SKM-1 treated with dmso at 0.1 percent for 144 hours (cell line): ENCODE results near the gene TEAD4.

ENCODE experiments used
- DNase-seq: peaks from one replicate; lab custom pipeline; 2025; ENCODE audit not compliant: unreplicated experiment; lab: John Stamatoyannopoulos, UW

Gene TEAD4

DNA sequence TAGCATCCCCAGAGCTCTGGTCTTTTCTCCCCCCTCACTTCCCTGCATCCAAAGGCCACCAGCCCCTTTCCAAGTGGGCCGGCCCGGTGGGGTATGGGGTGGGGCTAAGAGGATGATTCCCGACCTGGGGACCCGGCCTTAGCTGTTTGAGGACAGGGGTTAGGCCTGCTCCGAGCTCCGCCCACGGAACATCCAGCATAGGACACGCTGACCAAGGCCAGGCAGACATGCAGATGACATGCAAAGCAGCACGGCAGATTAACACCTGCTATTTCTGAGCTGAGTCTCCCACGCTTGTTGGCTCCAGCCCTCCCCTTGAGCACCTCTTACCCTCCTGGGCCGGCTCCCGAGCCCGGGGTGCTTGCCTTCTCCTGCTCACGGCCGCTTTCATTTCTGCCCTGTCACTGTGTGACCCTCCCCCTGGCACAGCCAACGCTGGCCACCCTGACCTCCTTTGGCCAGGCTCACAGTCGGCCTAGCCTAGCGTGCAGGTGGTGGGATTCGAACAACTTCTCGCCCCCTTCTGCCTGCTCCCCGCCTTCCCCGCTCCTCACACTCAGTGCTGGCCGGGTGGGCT lies 40.2 kb downstream of the TEAD4 start:
- DNase-seq, result no peak

DNA sequence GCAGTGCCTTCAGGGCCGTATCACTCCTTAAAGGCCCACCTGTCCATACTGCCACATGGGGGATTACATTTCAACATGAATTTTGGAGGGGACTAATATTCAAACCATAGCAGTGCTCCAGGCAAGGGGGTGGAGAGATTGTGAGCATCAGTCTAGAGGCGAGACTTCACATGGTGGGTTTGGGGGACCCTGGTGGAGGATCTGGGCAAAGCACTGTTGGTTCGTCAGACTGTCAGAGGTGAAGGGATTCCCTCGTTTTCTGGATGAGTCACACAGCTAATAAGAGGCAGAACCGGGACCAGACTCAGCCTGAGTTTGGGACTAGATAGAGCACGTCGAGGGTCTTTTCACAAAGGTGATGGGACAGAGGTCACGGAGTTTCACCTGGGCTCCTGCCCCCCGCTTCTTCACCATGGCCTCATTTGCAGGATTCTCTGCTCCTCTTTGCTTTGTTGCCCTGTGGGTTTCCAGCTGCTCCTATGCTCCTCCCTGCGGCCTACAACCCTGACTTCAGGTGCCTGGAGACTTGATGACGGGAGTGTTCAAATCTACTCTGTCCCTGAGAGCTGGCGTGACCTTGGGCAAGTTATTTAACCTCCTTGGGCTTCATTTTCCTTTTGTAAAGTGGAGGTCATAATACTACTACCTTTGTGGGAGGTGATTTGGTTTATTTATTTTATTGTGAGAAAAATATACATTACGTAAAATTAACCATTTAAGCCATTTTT lies 41.5 kb downstream of the TEAD4 start:
- no peak for DNase-seq

DNA sequence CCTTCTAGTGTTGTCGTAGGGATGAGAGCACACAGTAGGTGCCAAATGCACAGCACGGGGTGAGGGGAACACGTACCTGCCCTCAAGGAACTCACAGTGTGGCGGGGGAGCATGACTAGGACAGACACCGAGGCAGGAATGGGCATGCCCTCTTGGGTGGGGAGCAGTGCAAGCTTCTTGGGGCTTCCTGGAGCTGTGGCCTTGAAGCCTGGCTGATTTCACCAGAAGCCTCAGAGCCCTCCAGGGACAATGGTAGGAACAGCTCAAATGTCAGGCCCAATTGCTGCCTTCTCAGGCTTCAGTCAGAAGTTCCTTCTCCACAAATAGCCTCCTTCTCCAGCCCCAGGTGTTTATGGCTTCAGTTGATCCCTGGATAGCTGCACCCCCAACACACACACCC lies 43.4 kb downstream of the TEAD4 start:
- DNase-seq, result no peak

DNA sequence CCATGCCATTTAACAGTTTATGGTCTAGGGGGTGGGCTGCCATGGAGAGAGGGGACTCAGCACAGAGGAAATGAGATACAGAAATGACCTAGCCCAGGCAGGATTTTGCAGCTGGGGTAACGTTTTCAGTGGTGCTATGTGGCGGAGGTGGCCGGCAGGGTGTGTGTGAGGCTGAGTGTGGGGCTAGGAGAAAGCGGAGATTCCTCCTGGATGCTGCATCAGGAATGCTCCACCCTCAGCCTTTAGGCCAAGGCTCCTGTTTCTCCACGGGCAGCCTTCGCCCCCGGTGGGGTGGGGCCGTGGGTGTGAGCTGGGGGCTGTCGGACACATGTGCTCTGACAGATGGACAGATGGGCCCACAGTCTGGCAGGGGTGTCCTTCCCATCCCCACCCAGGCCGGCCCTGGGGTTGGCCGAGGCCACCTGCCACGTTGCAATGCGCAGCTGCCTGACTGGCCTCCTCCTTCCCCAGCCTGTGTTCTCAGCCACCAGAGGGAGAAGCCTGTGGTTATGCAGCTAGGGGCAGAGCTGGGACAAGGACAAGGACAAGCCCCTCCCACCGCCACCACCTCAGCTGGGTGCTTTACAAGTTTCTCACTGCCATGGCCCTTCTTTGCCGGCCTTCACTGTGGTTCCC lies 44.3 kb downstream of the TEAD4 start:
- no peak for DNase-seq

DNA sequence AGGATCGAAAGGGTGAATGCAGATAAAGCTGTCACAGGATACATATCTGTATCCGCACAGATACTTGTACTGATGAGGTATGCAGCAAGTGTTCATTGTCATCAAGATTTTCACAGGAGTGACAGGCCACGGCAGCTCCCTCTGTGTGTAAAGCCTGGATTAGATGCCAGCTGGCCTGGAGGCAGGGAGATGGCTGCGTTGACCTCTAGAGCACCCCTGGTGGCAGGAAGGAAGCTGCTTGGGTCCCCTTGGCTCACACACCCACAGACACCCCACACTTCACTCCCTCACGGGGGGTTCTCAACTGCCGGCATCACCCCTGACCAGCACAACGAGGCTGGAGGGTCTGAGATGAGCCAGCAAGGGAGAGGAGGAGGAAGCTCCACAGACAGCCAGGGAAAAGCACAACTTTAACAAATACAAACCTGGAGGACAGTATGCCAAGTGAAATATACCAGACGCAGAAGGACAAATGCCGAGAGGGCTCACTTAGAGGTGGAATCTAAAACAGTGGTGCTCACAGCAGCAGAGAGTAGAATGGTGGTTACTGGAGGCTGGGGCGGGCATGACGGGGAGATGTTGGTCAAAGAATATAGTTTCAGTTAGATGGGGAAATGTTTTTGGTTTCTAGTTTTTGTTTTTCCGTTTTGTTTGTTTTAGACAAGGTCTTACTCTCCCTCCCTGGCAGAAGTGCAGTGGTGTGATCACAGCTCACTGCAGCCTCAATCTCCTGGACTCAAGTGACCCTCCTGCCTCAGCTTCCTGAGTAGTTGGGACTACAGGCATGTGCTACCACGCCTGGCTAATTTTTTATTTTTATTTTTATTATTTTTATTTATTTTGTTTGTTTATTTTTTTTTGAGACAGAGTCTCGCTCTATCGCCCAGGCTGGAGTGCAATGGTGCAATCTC lies 45.7 kb downstream of the TEAD4 start:
- no peak for DNase-seq

DNA sequence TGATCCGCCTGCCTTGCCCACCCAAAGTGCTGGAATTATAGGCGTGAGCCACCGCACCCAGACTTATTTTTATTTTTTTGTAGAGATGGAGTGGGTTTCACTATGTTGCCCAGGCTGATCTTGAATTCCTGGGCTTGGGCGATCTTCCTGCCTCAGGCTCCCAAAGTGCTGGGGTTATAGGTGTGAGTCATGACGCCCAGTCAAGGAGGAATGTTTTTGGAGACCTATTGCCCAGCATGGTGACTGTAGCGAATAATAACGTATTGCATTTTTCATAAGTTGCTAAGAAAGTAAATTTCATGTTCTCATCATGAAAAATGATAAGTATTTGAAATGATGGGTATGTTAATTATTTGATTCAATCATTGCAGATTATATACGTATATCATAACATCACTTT lies 46.5 kb downstream of the TEAD4 start:
- no peak for DNase-seq

DNA sequence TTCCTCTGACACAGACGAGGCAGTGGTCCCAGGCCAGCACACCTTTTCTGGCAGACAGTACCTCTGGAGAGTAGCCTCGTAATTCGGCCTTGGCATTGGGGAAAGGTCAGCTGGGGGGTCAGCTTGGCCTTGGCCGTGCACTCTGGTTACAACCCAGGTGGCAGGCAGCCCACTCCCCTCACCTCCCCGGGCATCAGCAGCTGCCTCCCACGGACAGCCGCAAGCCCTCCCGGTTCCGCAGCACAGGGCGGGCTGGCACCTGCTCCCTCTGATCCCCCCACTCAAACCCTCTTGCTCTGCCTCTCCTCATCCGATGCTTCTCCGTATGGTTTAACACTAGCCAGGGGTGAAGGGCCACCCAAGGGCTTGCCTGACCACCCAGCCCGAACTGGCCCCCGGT lies 50.6 kb downstream of the TEAD4 start:
- no peak for DNase-seq

DNA sequence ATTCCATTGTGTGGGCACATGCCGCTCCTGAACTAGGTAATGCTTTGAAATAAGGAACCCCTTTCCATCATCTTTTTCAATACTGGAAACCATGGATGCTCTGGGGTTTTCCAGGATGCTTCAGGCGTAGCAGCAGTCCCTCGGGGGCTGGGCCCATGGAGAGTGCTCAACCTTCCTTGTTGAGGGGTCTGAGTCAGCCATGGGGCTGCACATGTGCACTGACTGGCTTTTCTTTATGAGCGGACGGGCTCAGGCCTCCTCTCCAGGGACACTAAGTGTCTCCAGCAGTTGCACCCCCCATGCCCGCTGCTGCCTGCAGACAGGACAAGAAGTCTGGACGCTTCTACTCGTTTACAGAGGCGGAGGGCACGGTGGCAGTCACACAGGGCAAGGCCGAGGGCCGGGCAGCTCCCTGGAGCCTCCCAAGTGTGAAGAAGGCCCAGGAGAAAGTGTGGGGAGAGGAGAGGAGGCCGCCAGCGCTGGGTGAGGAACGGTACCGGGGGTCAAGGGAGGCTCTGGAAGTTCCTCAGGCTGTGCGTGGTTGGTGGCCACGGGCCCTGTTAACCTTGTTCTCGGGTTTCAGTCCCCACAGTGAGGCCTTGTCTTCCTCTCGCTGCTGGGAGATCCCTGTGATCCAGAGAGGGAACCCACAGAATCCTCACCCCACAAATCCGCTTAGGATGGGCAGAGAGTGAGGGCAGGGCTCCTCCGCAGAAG lies 51.2 kb downstream of the TEAD4 start:
- no peak for DNase-seq

DNA sequence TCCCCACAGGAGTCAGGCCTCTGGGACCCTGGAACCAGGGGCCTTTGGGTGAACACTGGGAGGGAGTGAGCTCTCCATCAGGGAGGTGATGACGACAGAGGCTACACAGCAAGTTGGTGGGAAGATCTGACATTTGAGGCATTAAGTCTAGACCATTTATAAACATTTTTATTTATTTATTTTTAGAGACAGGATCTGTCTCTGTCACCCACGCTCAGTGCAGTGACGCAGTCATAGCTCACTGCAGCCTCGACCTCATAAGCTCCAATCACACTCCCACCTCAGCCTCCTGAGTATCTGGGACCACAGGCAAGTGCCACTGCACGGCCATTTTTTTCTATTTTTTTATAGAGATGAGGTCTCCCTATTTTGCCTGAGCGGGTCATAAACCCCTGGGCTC lies 53.6 kb downstream of the TEAD4 start:
- DNase-seq, result no peak

DNA sequence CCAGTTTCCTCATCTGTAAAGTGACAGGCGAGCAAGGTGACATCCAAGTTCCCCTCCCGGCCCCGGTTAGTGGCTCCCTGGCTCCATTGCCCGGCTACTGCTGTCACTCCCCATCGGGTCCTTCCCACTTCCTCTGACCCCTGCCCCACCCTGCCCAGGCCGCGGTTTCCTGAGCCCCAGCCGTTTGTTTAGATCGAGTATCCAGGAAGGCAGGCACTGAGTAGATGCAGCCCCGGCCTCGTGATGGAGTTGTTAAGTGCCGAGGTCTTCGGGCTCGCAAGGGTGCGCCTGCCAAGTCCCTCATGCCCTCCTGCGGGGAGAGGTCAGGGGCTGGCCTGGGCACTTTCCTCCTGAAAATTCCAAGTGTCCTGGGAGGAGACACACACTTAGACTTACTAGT lies 55.4 kb downstream of the TEAD4 start:
- DNase-seq, result no peak

DNA sequence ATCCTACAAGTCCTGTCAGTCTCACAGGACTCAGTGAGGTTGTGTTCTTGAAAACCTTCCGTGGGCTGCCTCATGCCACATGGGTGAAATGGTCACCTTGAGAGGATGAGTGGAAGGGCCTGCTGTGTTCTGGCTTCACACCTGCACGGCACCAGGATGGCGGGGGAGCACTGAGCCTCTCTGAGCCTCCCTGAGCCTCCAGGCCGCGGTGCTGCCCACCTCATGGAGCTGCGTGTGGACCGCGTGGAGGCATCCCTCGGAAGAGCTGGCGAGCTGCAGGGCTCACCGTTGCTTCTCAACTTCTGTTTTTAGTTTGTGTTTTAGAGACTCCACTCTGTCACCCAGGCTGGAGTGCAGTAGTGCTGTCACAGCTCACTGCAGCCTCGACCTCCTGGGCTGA lies 56.2 kb downstream of the TEAD4 start:
- no peak for DNase-seq

DNA sequence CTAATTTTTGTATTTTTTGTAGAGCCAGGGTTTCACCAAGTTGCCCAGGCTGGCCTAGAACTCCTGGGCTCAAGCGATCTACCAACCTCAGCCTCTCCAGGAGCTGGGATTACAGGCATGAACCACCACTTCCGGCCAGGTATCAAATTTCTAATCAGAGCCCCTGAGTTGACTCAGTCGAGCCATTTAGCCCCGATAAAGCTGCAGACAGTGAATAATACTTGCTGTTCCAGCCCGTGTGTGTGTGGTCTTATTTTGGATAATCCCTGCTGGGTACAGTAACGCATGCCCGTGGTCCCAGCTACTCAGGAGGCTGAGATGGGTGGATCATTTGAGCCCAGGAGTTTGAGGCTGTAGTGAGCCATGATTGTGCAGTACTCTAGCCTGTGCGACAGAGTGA lies 57.0 kb downstream of the TEAD4 start:
- DNase-seq, result no peak

DNA sequence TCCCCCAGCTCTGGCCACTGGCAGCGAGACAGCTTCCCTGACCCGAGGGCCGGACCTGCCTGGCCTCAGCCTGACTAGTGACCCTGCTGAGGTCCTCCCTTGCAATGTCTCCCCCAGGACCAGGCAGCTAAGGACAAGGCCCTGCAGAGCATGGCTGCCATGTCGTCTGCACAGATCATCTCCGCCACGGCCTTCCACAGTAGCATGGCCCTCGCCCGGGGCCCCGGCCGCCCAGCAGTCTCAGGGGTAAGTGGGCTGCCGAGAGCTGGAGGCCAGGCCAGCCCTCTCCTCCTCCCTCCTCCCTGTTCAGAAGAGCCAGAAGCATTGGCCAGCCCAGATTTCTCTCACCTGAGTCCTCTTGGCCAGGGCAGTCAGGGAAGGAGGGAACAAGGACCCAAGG lies 58.1 kb downstream of the TEAD4 start:
- no peak for DNase-seq

DNA sequence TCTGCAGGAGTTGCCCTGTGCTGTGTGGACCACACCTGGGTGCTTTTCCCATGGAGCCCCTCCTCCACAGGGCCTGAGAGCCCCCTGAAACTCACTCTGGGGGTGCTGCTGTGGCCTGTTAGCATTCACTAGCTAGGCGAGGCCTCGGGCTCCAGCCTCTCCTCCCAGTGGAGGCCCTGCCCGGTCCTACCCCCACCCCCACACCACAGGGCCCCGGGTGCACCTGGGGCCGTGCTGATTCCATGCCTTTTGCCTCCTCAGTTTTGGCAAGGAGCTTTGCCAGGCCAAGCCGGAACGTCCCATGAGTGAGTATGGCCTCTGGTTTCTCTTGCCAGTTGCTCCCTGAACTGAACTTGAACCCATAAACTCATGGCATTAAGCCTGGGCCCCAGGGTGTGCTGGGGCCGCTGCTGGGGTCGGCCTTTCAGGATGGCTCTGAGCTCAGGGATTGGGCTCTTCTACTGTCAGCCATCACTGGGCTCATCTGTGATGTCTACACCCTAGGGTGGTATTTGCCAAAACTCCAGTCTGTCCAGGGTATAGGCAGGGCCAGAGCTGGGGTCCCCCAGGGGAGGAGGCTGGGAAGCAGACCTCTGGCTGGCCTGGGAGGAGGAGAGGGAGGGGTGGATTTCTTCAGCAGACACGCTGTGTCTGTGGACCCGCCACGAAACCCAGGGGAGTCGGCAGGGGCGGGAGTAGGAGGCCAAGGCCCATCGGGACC lies 59.2 kb downstream of the TEAD4 start:
- DNase-seq, result no peak

DNA sequence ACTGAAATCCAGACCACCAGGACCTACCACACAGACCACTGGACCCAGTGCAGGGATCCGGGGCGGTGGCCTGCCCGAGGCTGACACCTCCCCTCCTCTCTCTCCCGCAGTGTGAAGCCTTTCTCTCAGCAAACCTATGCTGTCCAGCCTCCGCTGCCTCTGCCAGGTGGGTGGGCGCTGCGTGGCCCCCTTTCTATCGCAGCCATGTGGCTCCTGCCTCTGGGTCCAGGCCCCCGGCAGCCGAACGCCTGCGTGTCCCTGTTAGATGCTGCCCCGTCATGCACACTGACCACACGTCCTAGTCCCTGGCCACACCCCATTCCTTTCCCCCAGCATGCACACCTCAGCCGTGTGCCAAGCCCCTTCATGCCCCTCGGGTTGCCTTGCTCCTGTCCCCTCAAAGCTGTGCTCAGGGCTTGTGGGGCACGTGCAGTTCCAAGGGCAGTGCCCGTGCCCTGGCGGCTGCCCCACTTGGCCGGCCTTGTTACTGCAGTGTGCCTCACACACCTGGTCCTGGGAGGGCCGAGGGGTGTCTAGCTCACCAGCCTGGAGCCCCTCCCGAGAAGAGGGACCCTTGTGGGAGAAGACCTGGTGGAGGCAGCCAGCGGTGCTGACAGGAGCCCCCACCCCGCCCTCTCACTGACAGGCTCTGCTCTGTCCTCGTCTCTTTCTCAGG lies 59.9 kb downstream of the TEAD4 start:
- DNase-seq, result no peak

DNA sequence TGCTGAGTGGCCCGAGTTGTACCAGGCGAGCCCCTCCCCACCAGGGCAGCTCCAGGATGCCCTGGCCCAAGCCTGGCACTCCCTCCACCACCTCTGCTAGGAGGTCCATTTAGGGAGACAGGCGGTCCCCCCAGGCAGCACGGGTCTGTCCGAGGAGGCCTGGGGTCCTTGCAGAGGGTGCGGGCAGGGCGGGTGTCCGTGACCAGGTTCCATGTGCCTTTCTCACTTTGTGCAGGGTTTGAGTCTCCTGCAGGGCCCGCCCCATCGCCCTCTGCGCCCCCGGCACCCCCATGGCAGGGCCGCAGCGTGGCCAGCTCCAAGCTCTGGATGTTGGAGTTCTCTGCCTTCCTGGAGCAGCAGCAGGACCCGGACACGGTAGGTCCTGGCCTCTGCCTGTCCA lies 61.2 kb downstream of the TEAD4 start:
- DNase-seq, result no peak

DNA sequence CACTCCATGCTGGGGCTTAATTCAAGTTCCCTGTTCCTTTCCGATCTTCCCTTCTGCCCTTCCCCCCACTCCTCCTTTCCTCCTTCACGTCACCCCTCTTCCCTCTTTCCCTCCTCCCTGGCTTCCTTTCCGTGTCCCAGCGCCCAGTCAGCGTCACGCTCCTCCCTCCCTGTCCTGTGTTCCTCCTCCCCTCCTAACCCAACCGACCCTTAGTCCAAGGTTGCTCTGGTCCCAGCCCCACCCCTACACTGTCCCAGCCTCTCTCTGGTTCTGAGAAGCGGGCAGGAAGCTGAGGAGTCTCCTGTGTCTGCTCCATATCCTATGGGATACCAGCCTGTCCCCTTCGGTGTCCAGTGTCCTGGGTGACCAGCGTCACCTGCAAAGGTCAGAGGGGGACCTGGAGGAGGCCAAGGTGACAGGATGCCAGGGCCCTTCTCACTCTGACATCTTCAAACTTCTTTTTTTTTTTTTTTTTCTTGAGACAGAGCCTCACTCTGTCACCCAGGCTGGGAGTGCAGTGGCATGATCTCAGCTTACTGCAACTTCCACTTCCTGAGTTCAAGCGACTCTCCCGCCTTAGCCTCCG lies 61.7 kb downstream of the TEAD4 start:
- no peak for DNase-seq

DNA sequence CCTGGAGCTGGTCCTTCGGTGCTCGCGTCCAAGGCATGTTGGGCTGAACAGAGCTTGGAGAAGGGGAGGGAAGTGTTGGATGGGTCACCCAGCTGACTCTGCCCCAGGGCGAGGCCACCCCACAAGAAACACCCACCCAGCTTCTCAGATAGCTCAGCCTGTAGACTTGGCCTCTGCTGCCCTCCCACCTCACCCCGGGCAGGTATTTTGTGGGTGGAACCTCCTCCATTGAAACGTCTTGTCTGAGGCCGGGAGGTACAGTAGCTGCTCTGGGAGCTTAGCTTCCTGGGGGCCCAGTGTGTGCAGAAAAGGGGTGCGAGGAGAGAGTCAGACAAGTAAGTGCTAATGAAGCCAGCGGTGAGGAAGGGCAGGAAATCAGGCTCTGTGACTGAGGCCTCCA lies 63.2 kb downstream of the TEAD4 start:
- no peak for DNase-seq

DNA sequence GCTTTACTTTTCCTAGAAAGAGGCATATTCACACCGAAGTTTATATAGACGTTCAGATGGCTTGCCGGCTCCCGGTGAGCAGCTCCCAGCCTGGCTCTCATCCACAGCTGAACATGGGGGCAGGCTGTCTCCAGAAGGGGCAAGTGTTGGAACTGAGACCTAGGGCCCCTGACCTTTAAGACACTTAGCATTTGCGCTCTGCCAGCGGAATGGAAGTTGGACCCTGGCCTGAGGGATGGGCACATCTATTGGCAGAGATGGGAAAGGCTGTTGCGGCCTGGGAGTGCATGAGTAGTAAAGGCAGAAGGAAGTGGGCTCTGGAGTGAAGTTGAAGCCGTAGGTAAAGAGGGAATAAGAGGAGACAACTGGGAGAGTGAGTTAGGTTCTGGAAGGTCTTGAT lies 63.8 kb downstream of the TEAD4 start:
- DNase-seq, result no peak
